Kidney (tissue), 14 donors: ENCODE results near the gene MKNK1. TPM values are rescaled to one million over a fixed set of nuclear protein-coding genes. Genes with fewer than 3 reads are reported as not detected.

Experiments
- DNase-seq, 5 donors: peaks; one replicate each; pipeline ENCODE4 v3.0.0-alpha.2; 2013 to 2020
- FAIRE-seq: peaks from 2 replicates; lab custom pipeline; 2012; peaks lifted over from hg19 to GRCh38; lab: Jason Lieb, UNC
- H3K27ac ChIP-seq, 2 donors: one replicate each; pipeline ENCODE4 v1.7.0; 2013; ENCODE audit warnings: low read depth in 2 of 2, low read length in 2 of 2, inconsistent platforms in 1 of 2
- H3K27me3 ChIP-seq: one replicate; pipeline ENCODE4 v1.7.1; 2013; ENCODE audit warnings: low read length, inconsistent platforms; ENCODE audit not compliant: control insufficient read depth, insufficient read depth
- H3K36me3 ChIP-seq, 3 donors: one replicate each; pipeline versions ENCODE4 v1.7.0 to v1.7.1; 2013; ENCODE audit warnings: low read length in 3 of 3, control low read depth in 1 of 3, inconsistent platforms in 1 of 3; ENCODE audit not compliant: insufficient read depth in 3 of 3, control insufficient read depth in 2 of 3
- H3K4me1 ChIP-seq, 3 donors: one replicate each; pipeline versions ENCODE4 v1.7.0 to v1.7.1; 2013; ENCODE audit warnings: low read length in 3 of 3, inconsistent platforms in 1 of 3, low read depth in 1 of 3; ENCODE audit not compliant: control insufficient read depth in 2 of 3, insufficient read depth in 2 of 3
- H3K4me3 ChIP-seq, 3 donors: one replicate each; pipeline versions ENCODE4 v1.7.0 to v1.8.1; 2013; ENCODE audit warnings: low read length in 3 of 3, control low read depth in 1 of 3, inconsistent platforms in 1 of 3
- H3K9ac ChIP-seq, 3 donors: one replicate each; pipeline versions ENCODE4 v1.7.0 to v1.7.1; 2013; ENCODE audit warnings: low read length in 3 of 3, control low read depth in 1 of 3, inconsistent platforms in 1 of 3
- H3K9me3 ChIP-seq, 3 donors: one replicate each; pipeline versions ENCODE4 v1.7.0 to v1.7.1; 2013; ENCODE audit warnings: low read length in 3 of 3, control low read depth in 1 of 3, inconsistent platforms in 1 of 3; ENCODE audit not compliant: control insufficient read depth in 2 of 3, insufficient read depth in 1 of 3
- CTCF ChIP-seq: IDR thresholded peaks from 3 replicates; pipeline ENCODE4 v1.5.1; 2012; ENCODE audit warnings: mild to moderate bottlenecking, moderate library complexity, borderline replicate concordance; ENCODE audit not compliant: insufficient read depth; ENCODE audit errors: extremely low read depth
- intact Hi-C: fragments of 100-400 bp; cut with DNase I; formaldehyde crosslinking; loops from one replicate; pipeline ENCODE4 v1.11.1; 2022
- polyA plus RNA-seq: library from polyadenylated mRNA; stranded (reverse); fragments of 350-450 nt; fragmentation: Illumina TruSeq; extraction: RNeasy Lipid Tissue Mini Kit (QIAGEN cat#74804); gene quantifications from one replicate; pipeline ENCODE4 v1.2.3, GENCODE V29; 2014; ENCODE audit warnings: low read depth, low replicate concordance; ENCODE audit not compliant: insufficient read depth
- total RNA-seq: library from RNA; stranded (reverse); fragmentation: NEBNext Ultra II Directional; extraction: Animal tissue kit (Norgen Biotek cat#: 25700); gene quantifications from one replicate; pipeline ENCODE4 v1.2.1, GENCODE V29; 2021
- donor health status: control.
- donor health status: control.
- donor health status: control.
- donor health status: control.
- donor health status: control.
- donor health status: DM: yes; HTN: yes; CAD: no.
- donor health status: Normal renal cell carcinoma (clear cell type).

The MKNK1 gene
- total and polyA plus RNA-seq, 2 donors from 2014 or later = 17.5 to 49.7 TPM

DNA sequence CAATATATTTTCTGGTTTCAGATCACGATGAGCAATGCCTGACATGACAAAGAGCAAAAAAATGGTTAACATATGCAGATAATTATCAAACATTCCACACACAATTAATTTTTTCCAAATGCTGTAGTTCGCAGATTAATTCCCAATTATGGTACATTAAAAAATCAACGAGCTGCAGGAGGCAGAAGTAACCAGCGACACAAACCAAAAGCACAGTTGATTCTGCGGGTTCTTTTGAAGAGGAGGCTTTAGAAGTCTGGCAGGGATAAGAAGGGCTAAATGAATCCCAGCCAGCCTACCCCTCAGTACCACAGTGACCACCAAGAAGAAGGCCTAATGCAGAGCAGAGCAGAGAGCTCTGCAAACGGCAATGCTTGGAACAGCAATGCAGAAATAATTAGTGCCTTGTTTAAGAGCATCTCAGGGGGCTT is 35.6 kb downstream of the MKNK1 start:
- DNase-seq (no peak), FAIRE-seq (no peak)
- TF ChIP-seq CTCF = no peak
- no peak overlapping the region for H3K27ac ChIP-seq
- no peaks in the 10 kb centered on the region for H3K27me3 ChIP-seq
- no peak overlapping the region for H3K9ac ChIP-seq
- peaks cover 0 to 2% (median 0%) of the 10 kb centered on the region in 3 donors for H3K4me1 ChIP-seq
- no peaks in the 10 kb centered on the region for H3K9me3 ChIP-seq
- no peak overlapping the region for H3K4me3 ChIP-seq
- H3K36me3 ChIP-seq = peaks cover 0 to 10% (median 6%) of the 10 kb centered on the region in 3 donors
- intact Hi-C loops = no loop called here

DNA sequence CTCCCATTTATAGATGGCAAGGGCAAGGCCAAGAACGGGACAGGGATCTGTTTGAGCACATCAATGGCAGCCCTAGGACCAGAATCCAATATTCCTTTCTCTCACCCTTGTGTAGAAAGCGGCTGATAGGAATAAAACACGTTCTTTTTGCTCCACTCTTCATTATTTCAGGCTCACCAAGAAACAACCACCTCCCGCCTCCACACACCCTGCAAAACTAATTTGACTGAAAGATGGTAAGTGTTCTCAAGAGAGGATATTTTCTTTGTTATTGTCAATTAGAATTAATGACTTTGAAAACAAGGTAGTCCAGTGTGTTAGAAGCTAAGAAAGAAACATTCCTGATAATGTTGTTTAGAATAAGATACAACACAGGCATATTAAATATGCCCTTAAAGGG is 40.7 kb downstream of the MKNK1 start:
- DNase-seq (no peak), FAIRE-seq (no peak)
- H3K27me3 ChIP-seq = no peaks in the 10 kb centered on the region
- H3K4me3 ChIP-seq = no peak overlapping the region
- intact Hi-C loops = no loop called here
- H3K27ac ChIP-seq = no peak overlapping the region
- no peaks in the 10 kb centered on the region for H3K4me1 ChIP-seq
- TF ChIP-seq CTCF = no peak
- peaks cover 0 to 33% (median 15%) of the 10 kb centered on the region in 3 donors for H3K36me3 ChIP-seq
- no peaks in the 10 kb centered on the region for H3K9me3 ChIP-seq
- no peak overlapping the region for H3K9ac ChIP-seq

DNA sequence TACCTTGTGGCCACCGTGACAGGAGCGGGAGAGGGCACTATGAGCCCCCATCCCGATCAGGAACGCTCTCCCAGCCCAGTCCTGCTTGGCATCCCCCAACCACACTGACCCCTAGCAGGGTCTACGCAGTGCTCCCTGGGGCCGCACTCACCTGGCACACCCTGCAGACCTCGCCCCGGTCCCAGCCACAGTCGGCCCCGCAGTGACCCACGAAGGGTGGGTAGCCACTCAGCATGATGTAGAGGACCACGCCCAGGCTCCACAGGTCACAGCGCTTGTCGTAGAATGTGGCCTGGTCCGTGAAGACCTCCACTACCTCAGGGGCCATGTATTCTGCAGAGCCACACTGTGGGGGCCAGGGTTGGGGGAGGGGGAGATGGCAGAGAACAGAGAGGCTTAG is 41.6 kb downstream of the MKNK1 start:
- no peak for FAIRE-seq
- no peak overlapping the region for H3K9ac ChIP-seq
- no peaks in the 10 kb centered on the region for H3K27me3 ChIP-seq
- H3K36me3 ChIP-seq = peaks cover 0 to 33% (median 15%) of the 10 kb centered on the region in 3 donors
- TF ChIP-seq CTCF = no peak
- no peaks in the 10 kb centered on the region for H3K4me1 ChIP-seq
- H3K4me3 ChIP-seq = no peak overlapping the region
- H3K27ac ChIP-seq = no peak overlapping the region
- no peaks in the 10 kb centered on the region for H3K9me3 ChIP-seq
- intact Hi-C loops = no loop called here
- DNase-seq = no peak

DNA sequence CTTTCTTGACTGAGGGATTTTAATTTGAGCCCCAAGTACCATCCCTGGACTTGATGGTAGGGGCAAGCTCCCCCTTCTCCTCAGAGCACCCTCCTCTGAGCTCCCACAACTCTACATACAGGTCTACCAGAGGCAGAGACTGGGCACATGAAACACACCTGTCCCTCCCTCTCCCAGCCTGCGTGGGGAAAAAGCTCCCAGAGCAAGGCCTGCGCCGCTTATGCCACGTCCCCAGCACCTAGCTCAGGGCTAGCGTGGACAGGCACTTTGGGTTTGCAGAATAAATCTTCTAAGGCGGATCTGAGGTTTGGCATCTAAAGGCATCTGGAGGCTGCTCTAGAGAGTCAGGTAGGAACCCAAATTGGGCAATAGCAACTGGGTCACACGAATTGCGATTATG is 45.1 kb downstream of the MKNK1 start:
- Histone ChIP-seq H3K4me1 (no peaks in the 10 kb centered on the region), H3K4me3 (no peak overlapping the region), H3K36me3 (peaks cover 0 to 23% (median 9%) of the 10 kb centered on the region in 3 donors), H3K27me3 (no peaks in the 10 kb centered on the region), H3K9me3 (no peaks in the 10 kb centered on the region), H3K27ac (no peak overlapping the region), H3K9ac (no peak overlapping the region)
- no peak for TF ChIP-seq CTCF
- FAIRE-seq (no peak), DNase-seq (no peak)
- intact Hi-C loops = no loop called here
